ENCODE results near the gene KRT37. TPM values are rescaled to one million over a fixed set of nuclear protein-coding genes. Genes with fewer than 3 reads are reported as not detected.

KRT37 gene
- total RNA-seq, 1 donor from 2014 or later, result not detected

DNA sequence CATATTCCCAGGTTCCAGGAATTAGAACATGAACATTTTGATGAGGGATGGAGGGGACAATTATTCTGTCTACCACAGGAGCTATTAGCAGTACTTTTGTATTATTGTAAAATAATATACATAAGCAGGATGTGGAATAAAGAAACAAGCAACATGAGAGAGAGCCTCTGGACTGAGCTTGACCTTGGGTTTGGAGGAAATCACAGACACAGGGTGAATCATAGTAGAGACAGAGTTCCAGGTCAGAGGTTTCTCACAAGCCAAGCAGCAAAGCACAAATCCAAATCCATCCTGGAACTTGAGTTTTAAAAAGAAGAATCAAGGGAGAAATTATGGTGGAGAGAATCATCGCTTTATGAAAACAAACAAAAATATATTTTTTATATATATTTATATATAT, 32.1 kb downstream of the KRT37 start:
- Mint-ChIP-seq H3K36me3 (ENCODE audit: unreplicated experiment) (no peaks in the 10 kb centered on the region), H3K9me3 (ENCODE audit: unreplicated experiment) (no peaks in the 10 kb centered on the region), H3K27ac (ENCODE audit: unreplicated experiment) (no peak overlapping the region), H3K27me3 (ENCODE audit: unreplicated experiment) (no peaks in the 10 kb centered on the region), H3K4me3 (ENCODE audit: unreplicated experiment) (no peak overlapping the region), H3K4me1 (ENCODE audit: unreplicated experiment) (peaks cover 9% of the 10 kb centered on the region)
- no peak for TF ChIP-seq CTCF (IDR thresholded peaks at IDR 0.05)
- no peak for DNase-seq (ENCODE audit: extremely low spot score, unreplicated experiment)

DNA sequence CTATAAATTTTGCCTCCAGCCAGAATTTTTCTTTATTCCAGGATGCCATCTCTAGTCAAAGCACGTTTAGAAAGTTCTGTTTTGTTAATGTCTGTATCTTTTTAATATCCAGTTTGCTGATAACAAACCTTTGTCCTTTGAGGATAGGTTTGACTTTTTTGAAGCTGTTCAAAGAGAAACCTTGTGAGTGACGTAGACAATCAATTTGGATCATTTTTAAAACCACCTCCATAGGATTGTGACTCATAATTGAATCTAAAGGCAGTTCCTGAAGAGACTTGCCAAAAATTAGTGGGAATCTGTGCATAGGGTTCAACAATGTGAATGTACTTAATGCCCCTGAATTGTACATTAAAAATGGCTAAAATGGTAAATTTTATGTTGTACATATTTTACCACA, 32.9 kb downstream of the KRT37 start:
- H3K36me3 Mint-ChIP-seq (ENCODE audit: unreplicated experiment), result peaks cover 1% of the 10 kb centered on the region
- TF ChIP-seq CTCF (IDR thresholded peaks at IDR 0.05), result no peak
- peaks cover 3% of the 10 kb centered on the region for H3K9me3 Mint-ChIP-seq (ENCODE audit: unreplicated experiment)
- no peak overlapping the region for H3K4me3 Mint-ChIP-seq (ENCODE audit: unreplicated experiment)
- peaks cover 9% of the 10 kb centered on the region for H3K4me1 Mint-ChIP-seq (ENCODE audit: unreplicated experiment)
- no peak overlapping the region for H3K27ac Mint-ChIP-seq (ENCODE audit: unreplicated experiment)
- DNase-seq (ENCODE audit: extremely low spot score, unreplicated experiment), result no peak
- no peaks in the 10 kb centered on the region for H3K27me3 Mint-ChIP-seq (ENCODE audit: unreplicated experiment)

- peaks cover 7% of the 10 kb centered on the region for H3K9me3 Mint-ChIP-seq (ENCODE audit: unreplicated experiment)
- peaks cover 2% of the 10 kb centered on the region for H3K36me3 Mint-ChIP-seq (ENCODE audit: unreplicated experiment)
- DNase-seq (ENCODE audit: extremely low spot score, unreplicated experiment), result no peak
- TF ChIP-seq CTCF (IDR thresholded peaks at IDR 0.05), result no peak
- no peak overlapping the region for H3K27ac Mint-ChIP-seq (ENCODE audit: unreplicated experiment)
- H3K27me3 Mint-ChIP-seq (ENCODE audit: unreplicated experiment), result no peaks in the 10 kb centered on the region
- H3K4me3 Mint-ChIP-seq (ENCODE audit: unreplicated experiment), result no peak overlapping the region
- H3K4me1 Mint-ChIP-seq (ENCODE audit: unreplicated experiment), result peaks cover 9% of the 10 kb centered on the region
These were observed 33.9 kb downstream of the KRT37 start for GRCh38 chr17:41390411-41390938.

DNA sequence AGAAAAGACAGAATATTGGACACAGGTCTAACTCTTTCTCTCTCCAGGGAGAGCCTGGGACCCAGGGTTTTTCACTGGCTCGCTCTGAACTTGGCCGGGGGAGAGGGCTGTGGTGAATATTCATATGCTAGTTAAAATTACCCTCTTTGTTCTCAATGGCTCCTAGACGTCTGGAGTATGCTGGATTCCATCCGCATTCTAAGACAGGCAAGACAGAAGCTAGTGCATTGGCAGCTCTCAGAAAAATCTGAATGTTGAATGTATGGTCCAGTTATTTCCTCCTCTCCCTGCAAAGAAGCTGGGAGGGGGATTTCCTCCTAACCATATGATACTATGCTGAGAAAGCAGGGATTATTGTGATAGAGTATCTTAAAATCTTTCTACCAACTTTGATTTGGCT, 36.7 kb downstream of the KRT37 start:
- DNase-seq (ENCODE audit: extremely low spot score, unreplicated experiment), result no peak
- Mint-ChIP-seq H3K36me3 (ENCODE audit: unreplicated experiment) (peaks cover 2% of the 10 kb centered on the region), H3K4me1 (ENCODE audit: unreplicated experiment) (peaks cover 9% of the 10 kb centered on the region), H3K9me3 (ENCODE audit: unreplicated experiment) (peaks cover 7% of the 10 kb centered on the region), H3K27me3 (ENCODE audit: unreplicated experiment) (no peaks in the 10 kb centered on the region), H3K4me3 (ENCODE audit: unreplicated experiment) (no peak overlapping the region), H3K27ac (ENCODE audit: unreplicated experiment) (no peak overlapping the region)
- TF ChIP-seq CTCF (IDR thresholded peaks at IDR 0.05), result no peak

DNA sequence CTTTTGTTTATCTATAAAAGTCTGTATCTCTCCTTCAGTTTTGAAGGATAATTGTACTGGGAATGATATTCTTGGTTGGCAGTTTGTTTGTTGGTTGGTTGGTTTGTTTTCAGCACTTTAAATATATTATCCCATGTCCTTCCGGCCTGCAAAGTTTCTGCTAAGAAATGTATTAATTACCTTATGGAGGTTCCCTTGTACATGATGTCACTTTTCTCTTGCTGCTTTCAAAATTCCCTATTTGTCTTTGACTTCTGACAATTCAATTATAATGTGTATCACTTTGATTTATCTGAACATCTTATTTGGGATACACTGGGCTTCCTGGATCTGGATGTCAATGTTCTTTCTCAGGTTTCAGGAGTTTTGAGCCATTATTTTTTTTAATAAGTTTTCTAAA, 38.2 kb downstream of the KRT37 start:
- Mint-ChIP-seq H3K4me1 (ENCODE audit: unreplicated experiment) (peaks cover 10% of the 10 kb centered on the region), H3K9me3 (ENCODE audit: unreplicated experiment) (peaks cover 7% of the 10 kb centered on the region), H3K4me3 (ENCODE audit: unreplicated experiment) (no peak overlapping the region), H3K27me3 (ENCODE audit: unreplicated experiment) (no peaks in the 10 kb centered on the region), H3K27ac (ENCODE audit: unreplicated experiment) (no peak overlapping the region), H3K36me3 (ENCODE audit: unreplicated experiment) (peaks cover 2% of the 10 kb centered on the region)
- DNase-seq (ENCODE audit: extremely low spot score, unreplicated experiment), result no peak
- no peak for TF ChIP-seq CTCF (IDR thresholded peaks at IDR 0.05)
